H1 (cell line): ENCODE results near the gene ITPR3. TPM values are rescaled to one million over a fixed set of nuclear protein-coding genes. Genes with fewer than 3 reads are reported as not detected.

Experiments
- CTCF ChIA-PET: fragments of 300-600 bp; sonication (Branson Sonifier 250); formaldehyde crosslinking; loops from one replicate; lab custom pipeline; 2021; ENCODE audit not compliant: partially characterized antibody; lab: Charles Lee
- POLR2A ChIA-PET: fragments of 300-600 bp; sonication (Branson Sonifier 250); formaldehyde crosslinking; loops from one replicate; lab custom pipeline; 2021; ENCODE audit warnings: inconsistent platforms; ENCODE audit not compliant: partially characterized antibody; lab: Charles Lee
- DNase-seq, 2 experiments: peaks; one replicate each; pipeline versions ENCODE4 v3.0.0 to v3.0.0-alpha.2; 2010 to 2022; ENCODE audit warnings: low spot score in 2 of 2, low read depth in 1 of 2, mixed read lengths in 1 of 2
- FAIRE-seq: peaks from 2 replicates; lab custom pipeline; 2011; peaks lifted over from hg19 to GRCh38; lab: Jason Lieb, UNC
- H2AFZ ChIP-seq: 2 replicates; pipeline ENCODE4 v1.8.1; 2012; ENCODE audit warnings: low read length, inconsistent platforms
- H2AK5ac ChIP-seq: 2 replicates; pipeline ENCODE4 v1.6.1; 2013; ENCODE audit warnings: low read depth, low read length
- H2BK120ac ChIP-seq: replicated peaks from 2 replicates; pipeline ENCODE3; 2013; ENCODE audit warnings: low read depth, low read length, inconsistent platforms
- H2BK12ac ChIP-seq: 2 replicates; pipeline ENCODE4 v1.6.1; 2013; ENCODE audit warnings: low read depth, low read length
- H2BK15ac ChIP-seq: 2 replicates; pipeline ENCODE4 v1.6.1; 2013; ENCODE audit warnings: low read length
- H2BK20ac ChIP-seq: 2 replicates; pipeline ENCODE4 v1.6.1; 2013; ENCODE audit warnings: low read length
- H2BK5ac ChIP-seq: 2 replicates; pipeline ENCODE4 v1.6.1; 2013; ENCODE audit warnings: low read depth, low read length
- H3K14ac ChIP-seq: 2 replicates; pipeline ENCODE4 v1.6.1; 2013; ENCODE audit warnings: inconsistent platforms; ENCODE audit not compliant: insufficient read length
- H3K18ac ChIP-seq: 2 replicates; pipeline ENCODE4 v1.6.1; 2013; ENCODE audit warnings: low read length; ENCODE audit errors: extremely low read depth
- H3K23ac ChIP-seq: 2 replicates; pipeline ENCODE4 v1.6.1; 2013; ENCODE audit warnings: inconsistent platforms; ENCODE audit not compliant: insufficient read length
- H3K23me2 ChIP-seq: 2 replicates; pipeline ENCODE4 v1.6.1; 2013; ENCODE audit warnings: low read depth, low read length
- H3K27ac ChIP-seq: 2 replicates; pipeline ENCODE4 v1.6.1; 2011; ENCODE audit warnings: low read depth, low read length, inconsistent platforms
- H3K27me3 ChIP-seq, 4 experiments: replicated peaks in 1 of 4; 1 replicate in 1 of 4; 2 replicates in 3 of 4; pipeline versions ENCODE4 v1.6.1 to v1.8.1; 2011 to 2013; ENCODE audit warnings: low read length in 3 of 4, mild to moderate bottlenecking in 3 of 4, inconsistent platforms in 2 of 4, mixed read lengths in 2 of 4, moderate library complexity in 1 of 4; ENCODE audit not compliant: control insufficient read depth in 3 of 4, insufficient read depth in 3 of 4; ENCODE audit errors: extremely low read depth in 1 of 4
- H3K36me3 ChIP-seq, 4 experiments: 2 replicates each; pipeline versions ENCODE4 v1.6.1 to v1.8.1; 2011 to 2013; ENCODE audit warnings: mild to moderate bottlenecking in 4 of 4, low read length in 3 of 4, moderate library complexity in 2 of 4, control low read depth in 1 of 4, inconsistent platforms in 1 of 4; ENCODE audit not compliant: insufficient read depth in 4 of 4, control insufficient read depth in 2 of 4
- H3K4ac ChIP-seq: replicated peaks from 2 replicates; pipeline ENCODE3; 2013; ENCODE audit warnings: low read length, low read depth, mixed read lengths, inconsistent platforms; ENCODE audit not compliant: insufficient read length
- H3K4me1 ChIP-seq, 4 experiments: replicated peaks in 1 of 4; 1 replicate in 1 of 4; 2 replicates in 3 of 4; pipeline versions ENCODE4 v1.6.1 to v1.8.1; 2011 to 2013; ENCODE audit warnings: low read length in 3 of 4, inconsistent platforms in 2 of 4, mixed read lengths in 1 of 4; ENCODE audit not compliant: insufficient read depth in 4 of 4, control insufficient read depth in 3 of 4
- H3K4me2 ChIP-seq, 2 experiments: 2 replicates each; pipeline versions ENCODE4 v1.6.1 to v1.8.1; 2011 to 2013; ENCODE audit warnings: low read depth in 2 of 2, low read length in 2 of 2, control low read depth in 1 of 2, inconsistent platforms in 1 of 2, mild to moderate bottlenecking in 1 of 2; ENCODE audit not compliant: insufficient read depth in 1 of 2
- H3K4me3 ChIP-seq, 4 experiments: fragments of 200-600, 300-600 bp in 1 of 4; sonication (generic), shearing (Covaris generic), sonication (Bioruptor Twin) in 1 of 4; 2 replicates each; pipeline versions ENCODE4 v1.5.1 to v1.8.1; 2011 to 2016; ENCODE audit warnings: low read length in 4 of 4, low read depth in 3 of 4, control low read depth in 2 of 4, inconsistent platforms in 2 of 4, mild to moderate bottlenecking in 2 of 4, mixed read lengths in 1 of 4, moderate library complexity in 1 of 4; ENCODE audit not compliant: insufficient read depth in 2 of 4; ENCODE audit errors: extremely low read depth in 1 of 4
- H3K56ac ChIP-seq: replicated peaks from 2 replicates; pipeline ENCODE3; 2013; ENCODE audit warnings: low read depth, mild to moderate bottlenecking, mixed read lengths, low read length, inconsistent platforms; ENCODE audit not compliant: insufficient read length
- H3K79me1 ChIP-seq: 2 replicates; pipeline ENCODE4 v1.6.1; 2013; ENCODE audit warnings: low read depth, low read length, control low read depth
- H3K79me2 ChIP-seq, 2 experiments: 2 replicates each; pipeline versions ENCODE4 v1.6.1 to v1.8.1; 2012 to 2013; ENCODE audit warnings: low read length in 2 of 2, mild to moderate bottlenecking in 2 of 2, inconsistent platforms in 1 of 2; ENCODE audit not compliant: insufficient read depth in 2 of 2, control insufficient read depth in 1 of 2
- H3K9ac ChIP-seq, 4 experiments: replicated peaks in 1 of 4; 1 replicate in 1 of 4; 2 replicates in 3 of 4; pipeline versions ENCODE4 v1.6.1 to v1.8.1; 2011 to 2013; ENCODE audit warnings: low read depth in 3 of 4, low read length in 3 of 4, control low read depth in 2 of 4, mild to moderate bottlenecking in 2 of 4, moderate library complexity in 2 of 4, inconsistent platforms in 1 of 4; ENCODE audit errors: extremely low read depth in 1 of 4
- H3K9me3 ChIP-seq, 2 experiments: 2 replicates each; pipeline versions ENCODE4 v1.6.1 to v1.8.1; 2012 to 2013; ENCODE audit warnings: mild to moderate bottlenecking in 2 of 2, moderate library complexity in 2 of 2, control low read depth in 1 of 2, inconsistent platforms in 1 of 2, low read depth in 1 of 2, low read length in 1 of 2, mixed read lengths in 1 of 2; ENCODE audit not compliant: insufficient read depth in 2 of 2
- H4K20me1 ChIP-seq, 2 experiments: replicated peaks in 1 of 2; 2 replicates each; pipeline versions ENCODE3 to v1.8.1; 2011 to 2013; ENCODE audit warnings: inconsistent platforms in 2 of 2, low read length in 2 of 2, mild to moderate bottlenecking in 1 of 2; ENCODE audit not compliant: insufficient read depth in 2 of 2, control insufficient read depth in 1 of 2
- H4K5ac ChIP-seq: 2 replicates; pipeline ENCODE4 v1.6.1; 2013; ENCODE audit warnings: low read length, low read depth, mixed read lengths, inconsistent platforms; ENCODE audit not compliant: insufficient read length
- H4K8ac ChIP-seq: 2 replicates; pipeline ENCODE4 v1.8.0; 2013; ENCODE audit warnings: mild to moderate bottlenecking, moderate library complexity, low read length, inconsistent platforms; ENCODE audit not compliant: insufficient read depth; ENCODE audit errors: extremely low read depth
- H4K91ac ChIP-seq: replicated peaks from 2 replicates; pipeline ENCODE3; 2013; ENCODE audit warnings: low read length, mixed read lengths, inconsistent platforms; ENCODE audit not compliant: insufficient read length
- BACH1 ChIP-seq: IDR thresholded peaks from 2 replicates; pipeline ENCODE4 v1.6.1; 2012; ENCODE audit warnings: low read length, improper control_type of control experiment
- CREB1 ChIP-seq: IDR thresholded peaks from 2 replicates; pipeline ENCODE4 v1.6.1; 2012; ENCODE audit warnings: inconsistent platforms
- RAD21 ChIP-seq, 2 experiments: IDR thresholded peaks in 1 of 2; conservative IDR thresholded peaks in 1 of 2; 2 replicates each; pipeline ENCODE4 v1.6.1; 2011; ENCODE audit warnings: low read depth in 2 of 2, low read length in 2 of 2, improper control_type of control experiment in 1 of 2, inconsistent platforms in 1 of 2, mild to moderate bottlenecking in 1 of 2, moderate library complexity in 1 of 2
- WGBS, 2 experiments: shearing (Covaris generic) in 1 of 2; methylation state at CpG; one replicate each; pipeline versions ENCODE4 v1.1.6 to v1.1.7; 2013 to 2015; ENCODE audit warnings: low lambda C conversion rate in 2 of 2, mixed read lengths in 2 of 2, inconsistent platforms in 1 of 2, low coverage in 1 of 2, missing lambda C conversion rate in 1 of 2; ENCODE audit not compliant: insufficient replicate concordance in 2 of 2, insufficient coverage in 1 of 2, insufficient read length in 1 of 2; ENCODE audit errors: extremely low coverage in 1 of 2, missing lambda C conversion rate in 1 of 2; 5-methylcytosine and 5-hydroxymethylcytosine counted together
- polyA plus RNA-seq, 7 experiments: library from polyadenylated mRNA; depleted of rRNA in 3 of 7; stranded (reverse) in 5 of 7; unstranded in 2 of 7; fragments of >200 nt in 5 of 7; fragments of 200-250 nt in 2 of 7; gene quantifications; 1 replicate in 5 of 7; 2 replicates in 1 of 7; 4 replicates in 1 of 7; pipeline versions ENCODE4 v1.2.1 to v1.2.3, GENCODE V29; 2011 to 2013; ENCODE audit warnings: missing spikeins in 2 of 7, mixed read lengths in 2 of 7
- total RNA-seq: library from RNA; stranded (reverse); fragmentation: NEBNext Ultra II Directional; extraction: Animal tissue kit (Norgen Biotek cat#: 25700); gene quantifications from 2 replicates; pipeline ENCODE4 v1.2.1, GENCODE V29; 2021

Gene ITPR3
- total and polyA plus RNA-seq, 2 of the 8 experiments (the other 6 are each of a cell fraction or from before 2014, with no cell fraction given): 29.1 to 45.7 TPM

DNA sequence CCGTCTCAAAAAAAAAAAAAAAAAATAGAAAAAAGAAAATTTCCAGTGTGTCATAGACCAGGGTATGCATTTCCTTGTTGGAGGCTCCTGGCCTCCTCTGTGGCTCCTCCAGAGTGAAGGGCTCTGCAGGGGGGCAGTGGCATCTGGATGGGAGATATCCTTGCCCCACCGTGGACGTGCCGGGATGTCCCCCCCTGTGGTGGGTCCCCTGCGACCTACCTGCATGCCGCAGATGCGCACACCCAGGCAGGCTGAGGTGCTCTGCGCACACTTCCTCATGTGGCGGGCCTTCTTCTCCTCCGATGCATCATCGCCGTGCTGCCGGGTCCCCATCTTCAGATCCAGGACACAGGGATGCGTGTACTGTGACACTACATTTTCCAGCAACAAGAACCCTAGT lies 104.1 kb downstream of the ITPR3 start:
- Histone ChIP-seq H3K9me3 (no peaks in the 10 kb centered on the region; a peak in 1 of 4 replicates), H3K79me2 (no peaks in the 10 kb centered on the region), H3K4me2 (no peak overlapping the region), H2BK12ac (0 out of 2 replicates have a peak overlapping the region, but pooled peaks have one; percentile 80), H2AFZ (no peak overlapping the region), H4K20me1 (no peaks in the 10 kb centered on the region), H2BK120ac (no peak overlapping the region), H2BK20ac (0 out of 2 replicates have a peak overlapping the region, but pooled peaks have one; percentile 18), H3K18ac (no peak overlapping the region), H3K9ac (no peak overlapping the region), H3K79me1 (no peaks in the 10 kb centered on the region), H3K27me3 (peaks cover 0 to 6% (median 0%) of the 10 kb centered on the region in 4 experiments; a peak in 3 of 7 replicates), H3K27ac (no peak overlapping the region), H4K91ac (no peak overlapping the region), H3K4ac (no peak overlapping the region), H2AK5ac (no peak overlapping the region), H4K5ac (no peak overlapping the region), H2BK15ac (no peak overlapping the region), H3K56ac (no peak overlapping the region), H3K23ac (no peak overlapping the region), H3K4me3 (no peak overlapping the region), H3K14ac (no peak overlapping the region), H4K8ac (no peak overlapping the region), H3K23me2 (no peaks in the 10 kb centered on the region), H2BK5ac (no peak overlapping the region), H3K4me1 (peaks cover 3 to 8% (median 4%) of the 10 kb centered on the region in 4 experiments; a peak in 6 of 7 replicates), H3K36me3 (no peaks in the 10 kb centered on the region)
- WGBS, 2 experiments: 94% methylated on average over 13 of the region's 14 CpGs; no CpG with 5 or more reads in 1 of the 2 experiments
- ChIA-PET CTCF (interaction anchor here (0.7 to 1.6 kb wide), 7 partner anchors 18 to 140 kb away, joined by 3 to 4 read pairs (median 3); partner anchors contain the start of gene IP6K3), POLR2A (interaction anchor here (1.3 kb wide), 1 partner anchor 14 kb away, joined by 8 read pairs; the partner anchor contains the start of gene UQCC2)
- DNase-seq (no peak), FAIRE-seq (no peak)
- TF ChIP-seq RAD21 (IDR thresholded peaks at IDR 0.05 in 1 of 2, conservative IDR thresholded peaks at IDR 0.05 in 1 of 2; ENCODE audit: low read depth in 2 of 2, low read length in 2 of 2) (no peak), BACH1 (no peak), CREB1 (no peak)
